Heart right ventricle (tissue), 16 donors: Measurements from ENCODE around the gene PRKACA. TPM values are rescaled to one million over a fixed set of nuclear protein-coding genes. Genes with fewer than 3 reads are reported as not detected.

ENCODE experiments used
- ATAC-seq, 8 donors: fragments of 200-7000 bp; cut with Tn5 transposase; one replicate each; pipeline ENCODE4 v1.9.1; 2020; ENCODE audit warnings: mild to moderate bottlenecking in 8 of 8, moderate library complexity in 8 of 8, moderate number of reproducible peaks in 1 of 8
- DNase-seq, 2 donors: peaks; one replicate each; pipeline ENCODE4 v3.0.0-alpha.2; 2020
- H3K27ac ChIP-seq, 10 donors: fragments of 200-600 bp; sonication (generic) in 2 of 10; one replicate each; pipeline versions ENCODE4 v1.5.0 to v1.8.0; 2020 to 2022; ENCODE audit warnings: mild to moderate bottlenecking in 3 of 10
- H3K27me3 ChIP-seq, 7 donors: fragments of 200-600 bp; one replicate each; pipeline ENCODE4 v1.8.0; 2021 to 2022; ENCODE audit warnings: mild to moderate bottlenecking in 2 of 7
- H3K36me3 ChIP-seq, 9 donors: fragments of 200-600 bp; sonication (generic) in 1 of 9; one replicate each; pipeline versions ENCODE4 v1.5.0 to v1.8.0; 2020 to 2022; ENCODE audit warnings: mild to moderate bottlenecking in 2 of 9
- H3K4me1 ChIP-seq, 9 donors: fragments of 200-600 bp; sonication (generic) in 1 of 9; one replicate each; pipeline versions ENCODE4 v1.5.0 to v1.8.0; 2020 to 2022; ENCODE audit warnings: mild to moderate bottlenecking in 4 of 9
- H3K4me3 ChIP-seq, 10 donors: fragments of 200-600 bp; sonication (generic) in 2 of 10; one replicate each; pipeline versions ENCODE4 v1.5.0 to v1.8.0; 2020 to 2022; ENCODE audit warnings: mild to moderate bottlenecking in 7 of 10, moderate library complexity in 2 of 10
- H3K9me3 ChIP-seq, 11 donors: fragments of 200-600 bp in 10 of 11; sonication (generic) in 2 of 11; one replicate each; pipeline versions ENCODE4 v1.5.0 to v1.8.0; 2013 to 2022; ENCODE audit warnings: mild to moderate bottlenecking in 2 of 11, control low read depth in 1 of 11, moderate library complexity in 1 of 11
- CTCF ChIP-seq, 9 donors: fragments of 200-600 bp; sonication (generic) in 2 of 9; IDR thresholded peaks; one replicate each; pipeline versions ENCODE4 v1.5.0 to v1.8.0; 2021 to 2022; ENCODE audit warnings: antibody characterized with exemption in 9 of 9, mild to moderate bottlenecking in 5 of 9, moderate library complexity in 1 of 9
- WGBS, 2 donors: extraction: QIAGEN DNeasy Blood & Tissue Kit; methylation state at CpG; one replicate each; pipeline ENCODE4 v1.1.7; 2013; ENCODE audit warnings: inconsistent platforms in 1 of 2; 5-methylcytosine and 5-hydroxymethylcytosine counted together
- intact Hi-C, 10 donors: fragments of 100-400 bp; cut with DNase I; formaldehyde crosslinking; loops; one replicate each; pipeline versions ENCODE4 v1.11.1 to v1.14.2; 2022
- polyA plus RNA-seq, 2 donors: library from polyadenylated mRNA; stranded (reverse); fragments of 200-250 nt; gene quantifications; one replicate each; pipeline ENCODE4 v1.2.3, GENCODE V29; 2013
- total RNA-seq, 10 donors: library from RNA; stranded (reverse); fragmentation: NEBNext Ultra II Directional in 3 of 10; extraction: Animal tissue kit (Norgen Biotek cat#: 25700) in 3 of 10; gene quantifications; one replicate each; pipeline versions ENCODE4 v1.2.1 to v1.2.4, GENCODE V29; 2021 to 2023
- donor health status: Arrhythmogenic right ventricular cardiomyopathy.
- donor health status: ischemic (EF 13 %, LVEDD 7.1; RV severe dilation, severe dysfunction).
- donor health status: healthy with polysubstance abuse.
- donor health status: DM: no; HTN: yes; CAD: no.
- donor health status: DM: no; HTN: no; CAD: no.
- donor health status: ischemic (EF 25% LVEDD 6.9; RV normal size, moderate dysfunction).
- donor health status: ischemic (EF 25% LVEDD 5.7; RV mildly dilated, moderate dysfunction).
- donor health status: healthy.
- donor health status: DM: yes; HTN: yes; CAD: no.
- donor health status: Ischemic cardiomyopathy.
- donor health status: ischemic (EF 35%, LVEDD 5.7; RV mildly dilated, moderate dysfunction).
- donor health status: nonischemic (EF 11% LVEDD 7.7; RV severe dilation, severe dysfunction).
- donor health status: DM: yes; HTN: yes; CAD: no.
- donor health status: PGD.
- donor health status: ischemic (EF 29% LVEDD 5.4; RV normal size, mild dysfunction).
- donor health status: nonischemic (EF 23%, LVEDD 6.1; RV moderate dilation, normal function).

PRKACA gene
- total and polyA plus RNA-seq, 12 donors, result 196 to 691 (median 508) TPM

GRCh38 chr19:14119146-14119545 lies 1.6 kb upstream of the PRKACA start:
- Histone ChIP-seq H3K4me1 (peaks cover 26 to 52% (median 47%) of the 10 kb centered on the region in 9 donors), H3K4me3 (peak overlapping the region in 8 of 10 donors; percentile 36 to 95 (median 62)), H3K27me3 (no peaks in the 10 kb centered on the region), H3K9me3 (no peaks in the 10 kb centered on the region), H3K27ac (peak overlapping the region; percentile 86 to 100 (median 99)), H3K36me3 (no peaks in the 10 kb centered on the region)
- no peak for ATAC-seq
- intact Hi-C loops, result loop anchor here in 8 of 10 donors (5.0 kb wide), 2 partner anchors 37 to 42 kb away; no protein-coding TSS in a partner anchor
- no peak for TF ChIP-seq CTCF (IDR thresholded peaks at IDR 0.05)
- 29 to 42% methylated on average over 3 of the region's 3 CpGs for WGBS, 2 donors
- DNase-seq, result no peak

- H3K4me1 ChIP-seq, result peaks cover 31 to 59% (median 55%) of the 10 kb centered on the region in 9 donors
- peak; percentile 71 to 78 for DNase-seq
- H3K9me3 ChIP-seq, result no peaks in the 10 kb centered on the region
- no peaks in the 10 kb centered on the region for H3K36me3 ChIP-seq
- peak overlapping the region; percentile 16 to 95 (median 60) for H3K4me3 ChIP-seq
- intact Hi-C loops, result loop anchor here in 8 of 10 donors (1.0 to 5.0 kb wide), 3 partner anchors 18 to 41 kb away; partner anchors contain the start of gene ASF1B (in 1 of the 8)
- WGBS, 2 donors, result 1 to 2% methylated on average over 52 to 61 of the region's 61 CpGs
- ATAC-seq, result peak; percentile 41 to 66 (median 50)
- TF ChIP-seq CTCF (IDR thresholded peaks at IDR 0.05), result peak in 1 of 9 donors; percentile 6
- peak overlapping the region; percentile 86 to 100 (median 99) for H3K27ac ChIP-seq
- no peaks in the 10 kb centered on the region for H3K27me3 ChIP-seq
Measured at GRCh38 chr19:14118165-14119051, 846 bp upstream of the PRKACA start.

GRCh38 chr19:14116918-14117578 lies 514 bp downstream of the PRKACA start:
- Histone ChIP-seq H3K27me3 (no peaks in the 10 kb centered on the region), H3K4me1 (peaks cover 44 to 73% (median 68%) of the 10 kb centered on the region in 9 donors), H3K9me3 (no peaks in the 10 kb centered on the region), H3K36me3 (no peaks in the 10 kb centered on the region), H3K27ac (peak overlapping the region; percentile 78 to 100 (median 94)), H3K4me3 (peak overlapping the region; percentile 83 to 96 (median 90))
- TF ChIP-seq CTCF (IDR thresholded peaks at IDR 0.05), result no peak
- DNase-seq, result peak; percentile 30 to 49
- intact Hi-C loops, result loop anchor here in 8 of 10 donors (2.0 to 5.0 kb wide), 3 partner anchors 26 to 40 kb away; partner anchors contain the start of gene SAMD1 (in 1 of the 8)
- 1% methylated on average over 18 to 33 of the region's 33 CpGs for WGBS, 2 donors
- peak in 1 of 8 donors; percentile 10 for ATAC-seq

- no peak for TF ChIP-seq CTCF (IDR thresholded peaks at IDR 0.05)
- Histone ChIP-seq H3K27ac (peak overlapping the region in 9 of 10 donors; percentile 93 to 100 (median 95)), H3K27me3 (no peaks in the 10 kb centered on the region), H3K4me1 (peaks cover 44 to 78% (median 74%) of the 10 kb centered on the region in 9 donors), H3K36me3 (peaks cover 0 to 2% (median 0%) of the 10 kb centered on the region in 9 donors), H3K4me3 (peak overlapping the region; percentile 83 to 96 (median 90)), H3K9me3 (no peaks in the 10 kb centered on the region)
- DNase-seq (no peak), ATAC-seq (no peak)
- intact Hi-C loops, result loop anchor here in 8 of 10 donors (2.0 to 5.0 kb wide), 3 partner anchors 26 to 39 kb away; partner anchors contain the start of gene SAMD1 (in 1 of the 8)
- WGBS, 2 donors, result 1 to 4% methylated on average over 6 of the region's 6 CpGs
Measured at GRCh38 chr19:14116525-14116917, 1.0 kb downstream of the PRKACA start.
